Astrocyte of the cerebellum (primary cell): ENCODE measurements around the gene PKDCC.

Source experiments
- DNase-seq: peaks from one replicate; pipeline ENCODE4 v3.0.0-alpha.2; 2011; ENCODE audit warnings: low read depth
- H3K4me3 ChIP-seq: 2 replicates; pipeline ENCODE4 v1.5.1; 2011; ENCODE audit warnings: mild to moderate bottlenecking, low read depth, low read length, moderate library complexity
- in situ Hi-C: cut with HindIII; loops from 2 replicates; pipeline ENCODE4 v1.10.0; 2017; ENCODE audit warnings: low sequenced_read_pairs
- TF ChIP-seq, protein P1 (sequence below): IDR thresholded peaks from 2 replicates; pipeline ENCODE4 v1.5.1; 2012; ENCODE audit warnings: low read length, low read depth, moderate library complexity, mild to moderate bottlenecking; ENCODE audit errors: missing control alignments

PKDCC gene

DNA sequence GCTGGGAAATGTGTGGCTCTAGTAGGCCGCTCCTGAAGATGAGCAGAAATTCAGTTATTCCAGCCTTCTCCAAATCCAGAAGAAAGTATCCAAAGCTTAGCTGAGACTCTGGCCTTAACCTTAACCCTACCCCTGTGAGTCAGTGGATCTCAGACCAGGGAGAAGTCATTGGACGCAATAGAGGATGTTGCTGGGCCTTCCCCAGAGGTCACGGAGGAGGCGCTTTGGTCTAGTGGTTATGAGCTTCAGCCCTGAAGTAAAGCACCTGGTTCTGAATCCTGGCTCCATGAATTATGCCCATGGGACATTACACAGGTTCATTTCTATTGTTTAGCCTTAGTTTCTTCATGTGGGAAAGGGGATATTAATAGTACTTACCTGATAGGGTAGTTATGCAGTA, 24.0 kb downstream of the PKDCC start:
- in situ Hi-C loops = no loop called here
- H3K4me3 ChIP-seq = no peak overlapping the region
- TF ChIP-seq, protein P1, sequence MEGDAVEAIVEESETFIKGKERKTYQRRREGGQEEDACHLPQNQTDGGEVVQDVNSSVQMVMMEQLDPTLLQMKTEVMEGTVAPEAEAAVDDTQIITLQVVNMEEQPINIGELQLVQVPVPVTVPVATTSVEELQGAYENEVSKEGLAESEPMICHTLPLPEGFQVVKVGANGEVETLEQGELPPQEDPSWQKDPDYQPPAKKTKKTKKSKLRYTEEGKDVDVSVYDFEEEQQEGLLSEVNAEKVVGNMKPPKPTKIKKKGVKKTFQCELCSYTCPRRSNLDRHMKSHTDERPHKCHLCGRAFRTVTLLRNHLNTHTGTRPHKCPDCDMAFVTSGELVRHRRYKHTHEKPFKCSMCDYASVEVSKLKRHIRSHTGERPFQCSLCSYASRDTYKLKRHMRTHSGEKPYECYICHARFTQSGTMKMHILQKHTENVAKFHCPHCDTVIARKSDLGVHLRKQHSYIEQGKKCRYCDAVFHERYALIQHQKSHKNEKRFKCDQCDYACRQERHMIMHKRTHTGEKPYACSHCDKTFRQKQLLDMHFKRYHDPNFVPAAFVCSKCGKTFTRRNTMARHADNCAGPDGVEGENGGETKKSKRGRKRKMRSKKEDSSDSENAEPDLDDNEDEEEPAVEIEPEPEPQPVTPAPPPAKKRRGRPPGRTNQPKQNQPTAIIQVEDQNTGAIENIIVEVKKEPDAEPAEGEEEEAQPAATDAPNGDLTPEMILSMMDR = no peak
- DNase-seq = no peak

DNA sequence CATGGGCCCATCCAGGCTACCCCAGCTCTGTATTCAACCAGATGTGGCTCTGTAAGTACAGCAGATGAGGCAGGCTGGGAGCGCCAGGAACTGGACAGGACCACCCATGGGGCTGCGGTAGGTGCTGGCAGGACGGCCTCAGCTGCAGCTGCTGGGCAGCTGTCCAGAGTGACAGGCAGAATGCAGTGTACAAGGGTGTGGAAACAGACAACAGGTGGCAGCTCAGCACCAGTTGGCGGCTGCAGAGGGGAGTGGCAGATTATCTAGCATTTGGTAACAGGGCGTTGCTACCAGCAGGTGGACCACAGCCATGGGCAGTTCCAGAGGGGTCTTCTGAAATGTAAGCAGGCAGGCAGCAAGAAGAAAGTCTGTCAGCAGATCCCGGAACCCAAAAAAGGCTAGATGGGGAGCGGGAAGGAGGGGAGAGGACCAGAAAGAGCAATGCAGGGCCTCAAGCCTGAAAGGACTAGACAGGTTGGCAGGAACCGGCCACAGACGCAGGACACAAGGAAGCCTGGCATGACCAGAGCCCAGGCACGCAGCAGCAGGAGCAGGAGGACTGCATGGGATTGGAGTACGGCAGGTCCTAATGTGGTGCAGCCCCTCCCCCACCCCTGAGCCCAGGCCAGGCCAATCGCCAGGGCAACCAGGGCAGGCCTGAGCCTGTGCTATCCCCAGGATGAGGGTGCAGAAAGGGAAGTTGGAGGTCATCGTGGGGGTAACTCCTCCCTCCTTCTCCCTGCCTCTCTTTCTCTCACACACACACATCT, 24.7 kb downstream of the PKDCC start:
- DNase-seq = no peak
- no peak overlapping the region for H3K4me3 ChIP-seq
- TF ChIP-seq, protein P1 = no peak
- in situ Hi-C loops = no loop called here

DNA sequence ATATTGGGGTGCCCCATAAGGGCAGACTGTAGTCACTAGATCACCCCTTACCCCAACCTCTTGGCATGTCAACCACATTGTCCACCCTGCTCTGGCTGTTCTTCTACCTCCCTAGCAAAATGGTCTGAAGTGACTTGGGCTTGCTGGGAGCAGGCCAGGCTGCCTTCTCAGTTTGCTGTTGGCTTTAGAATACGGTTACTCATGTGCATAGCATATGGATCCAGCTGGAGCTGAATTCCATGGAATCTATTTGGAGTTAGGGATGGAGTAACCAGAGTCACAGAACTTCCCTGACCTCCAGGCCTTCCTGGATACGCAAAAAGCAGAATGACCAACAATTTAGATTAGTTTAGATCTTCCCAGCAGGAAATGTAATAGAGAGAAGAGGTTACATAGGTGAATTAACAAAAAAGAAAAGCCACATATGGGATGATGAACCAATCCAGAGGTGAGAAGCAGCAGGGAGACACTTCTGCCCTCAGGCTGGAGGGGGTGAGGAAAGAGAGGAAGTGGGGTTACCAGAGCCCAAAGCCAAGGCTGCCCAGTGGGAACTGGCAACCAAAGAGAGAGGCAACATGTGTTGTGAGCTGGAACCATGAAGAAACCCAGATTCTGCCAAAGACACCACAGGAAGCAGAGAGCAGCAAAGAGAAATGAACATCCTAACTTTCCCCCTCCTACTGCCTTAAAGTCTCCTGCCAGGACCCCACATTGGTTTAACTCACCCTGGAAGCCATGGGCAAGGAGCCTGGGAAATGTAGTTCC, 26.1 kb downstream of the PKDCC start:
- DNase-seq = no peak
- in situ Hi-C loops = no loop called here
- TF ChIP-seq, protein P1 = no peak
- no peak overlapping the region for H3K4me3 ChIP-seq

DNA sequence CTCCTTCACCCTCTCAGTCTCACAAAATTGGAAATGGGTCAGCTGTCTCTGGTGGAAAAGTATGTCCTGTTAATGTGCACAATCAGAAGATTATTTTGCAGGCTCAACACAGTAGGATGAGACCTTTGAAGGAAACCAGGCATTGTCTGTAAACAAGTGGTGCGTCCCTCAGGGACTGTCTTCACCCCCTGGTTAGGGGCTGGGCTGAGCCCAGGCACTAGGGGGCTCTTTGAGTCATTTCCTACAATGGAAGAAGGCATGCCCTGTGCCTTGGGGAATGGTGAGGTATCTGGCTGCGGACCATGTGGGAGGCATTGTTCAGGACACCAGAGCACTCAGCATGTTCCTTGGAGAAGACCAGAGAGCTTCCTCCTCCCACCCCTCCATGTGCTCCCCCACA, 26.8 kb downstream of the PKDCC start:
- in situ Hi-C loops = loop anchor here (5.0 kb wide), 1 partner anchor 32 kb away; no protein-coding TSS in a partner anchor
- TF ChIP-seq, protein P1 = no peak
- no peak for DNase-seq
- H3K4me3 ChIP-seq = no peak overlapping the region

DNA sequence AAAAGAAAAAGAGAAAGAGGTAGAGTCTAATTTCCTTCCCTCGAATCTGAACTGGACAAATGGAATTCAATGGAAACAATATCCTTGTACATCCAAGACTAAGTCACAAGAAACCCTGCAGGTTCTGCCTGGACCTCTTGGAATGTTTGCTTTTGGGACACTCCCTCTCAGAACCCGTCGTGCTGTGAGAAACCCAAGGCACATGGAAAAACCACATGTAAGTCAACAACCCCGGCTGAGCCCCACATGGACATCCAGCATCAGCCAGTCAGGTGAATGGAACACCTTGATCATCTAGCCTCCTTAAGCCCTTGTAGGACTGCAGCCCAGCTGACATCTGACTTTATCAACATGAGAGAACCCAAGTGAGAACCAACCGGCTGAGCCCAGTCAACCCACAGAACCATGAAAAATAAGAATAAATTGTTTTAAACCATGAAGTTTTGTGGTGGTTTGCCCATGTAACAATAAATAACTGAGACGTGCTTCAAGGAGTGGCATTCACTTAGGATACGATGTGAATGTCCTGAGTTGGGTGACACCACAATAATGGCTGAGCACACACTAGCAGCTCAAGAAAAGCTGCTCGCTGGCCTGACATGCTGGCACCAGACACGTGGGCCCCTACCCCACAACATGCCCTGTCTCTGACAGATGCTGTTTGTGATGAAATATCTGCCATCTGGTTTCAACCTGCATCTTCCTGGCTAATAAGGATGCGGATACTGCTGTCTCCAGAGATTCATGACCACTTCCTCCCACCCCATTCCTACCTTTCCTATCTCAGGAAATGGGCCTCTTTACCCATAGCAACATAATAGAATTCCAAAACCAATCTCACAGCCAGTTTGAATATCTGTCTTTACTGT, 28.8 kb downstream of the PKDCC start:
- no peak for DNase-seq
- in situ Hi-C loops = loop anchor here (5.0 kb wide), 1 partner anchor 34 kb away; no protein-coding TSS in a partner anchor
- TF ChIP-seq, protein P1 = no peak
- no peak overlapping the region for H3K4me3 ChIP-seq

DNA sequence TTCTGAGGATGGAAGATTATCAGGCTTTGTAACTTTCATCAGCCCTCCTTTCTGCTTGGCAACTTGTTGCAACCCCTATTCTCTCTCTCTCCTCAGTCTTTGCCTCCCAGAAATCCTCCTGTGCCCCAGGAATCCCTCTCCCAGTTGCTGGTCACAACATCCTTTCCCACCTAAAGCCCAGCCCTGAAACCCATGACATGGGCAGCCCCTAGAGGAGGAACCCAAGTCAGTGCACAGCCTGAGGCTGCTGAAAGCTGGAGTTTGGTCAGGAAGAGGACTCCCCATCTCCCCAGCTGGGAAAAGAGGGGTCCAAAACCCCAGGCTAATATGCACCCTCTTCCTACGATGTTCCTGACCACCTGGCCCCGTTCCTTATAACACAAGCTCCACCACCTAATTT, 29.5 kb downstream of the PKDCC start:
- H3K4me3 ChIP-seq = no peak overlapping the region
- no peak for DNase-seq
- in situ Hi-C loops = loop anchor here (5.0 kb wide), 1 partner anchor 35 kb away; no protein-coding TSS in a partner anchor
- TF ChIP-seq, protein P1 = no peak
